Measurements from ENCODE around the gene CYP4V2. TPM values are rescaled to one million over a fixed set of nuclear protein-coding genes. Genes with fewer than 3 reads are reported as not detected.

Gene CYP4V2
- total and polyA plus RNA-seq, 2 experiments from 2014 or later = 1.5 to 3.1 TPM

DNA sequence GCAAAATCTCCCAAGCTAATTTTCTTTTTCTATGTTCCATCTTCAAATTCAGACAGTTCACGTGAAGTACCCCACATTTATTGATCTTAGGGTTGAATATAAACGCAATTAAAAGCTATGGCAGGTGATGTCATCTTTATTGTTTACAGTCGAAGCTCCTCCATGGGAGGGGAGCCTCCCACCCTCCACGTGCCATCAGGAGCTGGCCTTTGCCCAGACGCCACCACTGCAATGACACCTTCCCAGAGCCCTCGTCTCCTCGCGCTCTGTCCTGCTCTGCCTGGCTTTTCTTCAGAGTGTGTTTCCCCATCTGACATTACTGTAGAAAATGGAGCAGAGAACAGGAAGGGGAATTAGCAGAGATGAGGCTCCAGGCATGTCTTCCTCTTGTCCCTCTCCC lies 18.8 kb upstream of the CYP4V2 start:
- Histone ChIP-seq H3K9me2 (ENCODE audit: insufficient read depth) (no peaks in the 10 kb centered on the region), H3K27me3 (ENCODE audit: insufficient read depth) (no peaks in the 10 kb centered on the region), H3K79me2 (replicated peaks; ENCODE audit: insufficient read depth) (no peaks in the 10 kb centered on the region), H4K20me1 (replicated peaks; ENCODE audit: insufficient read depth) (no peaks in the 10 kb centered on the region), H3K27ac (ENCODE audit: low read depth) (no peak overlapping the region), H3K4me1 (ENCODE audit: insufficient read depth) (no peaks in the 10 kb centered on the region), H3K36me3 (ENCODE audit: insufficient read depth) (no peaks in the 10 kb centered on the region), H3K4me2 (no peak overlapping the region), H3K4me3 (no peak overlapping the region), H2AFZ (no peak overlapping the region), H3F3A (replicated peaks; ENCODE audit: low read depth) (no peaks in the 10 kb centered on the region)
- H3K9me3 Mint-ChIP-seq = no peaks in the 10 kb centered on the region
- H3K27ac Mint-ChIP-seq = no peak overlapping the region
- no peak for DNase-seq (ENCODE audit: low spot score)
- TF ChIP-seq, protein P1, sequence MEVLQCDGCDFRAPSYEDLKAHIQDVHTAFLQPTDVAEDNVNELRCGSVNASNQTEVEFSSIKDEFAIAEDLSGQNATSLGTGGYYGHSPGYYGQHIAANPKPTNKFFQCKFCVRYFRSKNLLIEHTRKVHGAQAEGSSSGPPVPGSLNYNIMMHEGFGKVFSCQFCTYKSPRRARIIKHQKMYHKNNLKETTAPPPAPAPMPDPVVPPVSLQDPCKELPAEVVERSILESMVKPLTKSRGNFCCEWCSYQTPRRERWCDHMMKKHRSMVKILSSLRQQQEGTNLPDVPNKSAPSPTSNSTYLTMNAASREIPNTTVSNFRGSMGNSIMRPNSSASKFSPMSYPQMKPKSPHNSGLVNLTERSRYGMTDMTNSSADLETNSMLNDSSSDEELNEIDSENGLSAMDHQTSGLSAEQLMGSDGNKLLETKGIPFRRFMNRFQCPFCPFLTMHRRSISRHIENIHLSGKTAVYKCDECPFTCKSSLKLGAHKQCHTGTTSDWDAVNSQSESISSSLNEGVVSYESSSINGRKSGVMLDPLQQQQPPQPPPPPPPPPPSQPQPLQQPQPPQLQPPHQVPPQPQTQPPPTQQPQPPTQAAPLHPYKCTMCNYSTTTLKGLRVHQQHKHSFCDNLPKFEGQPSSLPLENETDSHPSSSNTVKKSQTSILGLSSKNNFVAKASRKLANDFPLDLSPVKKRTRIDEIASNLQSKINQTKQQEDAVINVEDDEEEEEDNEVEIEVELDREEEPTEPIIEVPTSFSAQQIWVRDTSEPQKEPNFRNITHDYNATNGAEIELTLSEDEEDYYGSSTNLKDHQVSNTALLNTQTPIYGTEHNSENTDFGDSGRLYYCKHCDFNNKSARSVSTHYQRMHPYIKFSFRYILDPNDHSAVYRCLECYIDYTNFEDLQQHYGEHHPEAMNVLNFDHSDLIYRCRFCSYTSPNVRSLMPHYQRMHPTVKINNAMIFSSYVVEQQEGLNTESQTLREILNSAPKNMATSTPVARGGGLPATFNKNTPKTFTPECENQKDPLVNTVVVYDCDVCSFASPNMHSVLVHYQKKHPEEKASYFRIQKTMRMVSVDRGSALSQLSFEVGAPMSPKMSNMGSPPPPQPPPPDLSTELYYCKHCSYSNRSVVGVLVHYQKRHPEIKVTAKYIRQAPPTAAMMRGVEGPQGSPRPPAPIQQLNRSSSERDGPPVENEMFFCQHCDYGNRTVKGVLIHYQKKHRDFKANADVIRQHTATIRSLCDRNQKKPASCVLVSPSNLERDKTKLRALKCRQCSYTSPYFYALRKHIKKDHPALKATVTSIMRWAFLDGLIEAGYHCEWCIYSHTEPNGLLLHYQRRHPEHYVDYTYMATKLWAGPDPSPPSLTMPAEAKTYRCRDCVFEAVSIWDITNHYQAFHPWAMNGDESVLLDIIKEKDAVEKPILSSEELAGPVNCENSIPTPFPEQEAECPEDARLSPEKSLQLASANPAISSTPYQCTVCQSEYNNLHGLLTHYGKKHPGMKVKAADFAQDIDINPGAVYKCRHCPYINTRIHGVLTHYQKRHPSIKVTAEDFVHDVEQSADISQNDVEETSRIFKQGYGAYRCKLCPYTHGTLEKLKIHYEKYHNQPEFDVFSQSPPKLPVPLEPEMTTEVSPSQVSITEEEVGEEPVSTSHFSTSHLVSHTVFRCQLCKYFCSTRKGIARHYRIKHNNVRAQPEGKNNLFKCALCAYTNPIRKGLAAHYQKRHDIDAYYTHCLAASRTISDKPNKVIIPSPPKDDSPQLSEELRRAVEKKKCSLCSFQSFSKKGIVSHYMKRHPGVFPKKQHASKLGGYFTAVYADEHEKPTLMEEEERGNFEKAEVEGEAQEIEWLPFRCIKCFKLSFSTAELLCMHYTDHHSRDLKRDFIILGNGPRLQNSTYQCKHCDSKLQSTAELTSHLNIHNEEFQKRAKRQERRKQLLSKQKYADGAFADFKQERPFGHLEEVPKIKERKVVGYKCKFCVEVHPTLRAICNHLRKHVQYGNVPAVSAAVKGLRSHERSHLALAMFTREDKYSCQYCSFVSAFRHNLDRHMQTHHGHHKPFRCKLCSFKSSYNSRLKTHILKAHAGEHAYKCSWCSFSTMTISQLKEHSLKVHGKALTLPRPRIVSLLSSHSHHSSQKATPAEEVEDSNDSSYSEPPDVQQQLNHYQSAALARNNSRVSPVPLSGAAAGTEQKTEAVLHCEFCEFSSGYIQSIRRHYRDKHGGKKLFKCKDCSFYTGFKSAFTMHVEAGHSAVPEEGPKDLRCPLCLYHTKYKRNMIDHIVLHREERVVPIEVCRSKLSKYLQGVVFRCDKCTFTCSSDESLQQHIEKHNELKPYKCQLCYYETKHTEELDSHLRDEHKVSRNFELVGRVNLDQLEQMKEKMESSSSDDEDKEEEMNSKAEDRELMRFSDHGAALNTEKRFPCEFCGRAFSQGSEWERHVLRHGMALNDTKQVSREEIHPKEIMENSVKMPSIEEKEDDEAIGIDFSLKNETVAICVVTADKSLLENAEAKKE (CRISPR knock-in tag; IDR thresholded peaks at IDR 0.05) = no peak
- TF ChIP-seq EZH2phosphoT487 (IDR thresholded peaks at IDR 0.05; ENCODE audit: unreplicated experiment) = no peak
- no peak for TF ChIP-seq POLR2AphosphoS5 (IDR thresholded peaks at IDR 0.05; ENCODE audit: low read depth)
- no peak for TF ChIP-seq CREB1 (CRISPR knock-in tag; IDR thresholded peaks at IDR 0.05; ENCODE audit: low read depth)
- no peak for TF ChIP-seq STAT1 (IDR thresholded peaks at IDR 0.05; ENCODE audit: unreplicated experiment)
- TF ChIP-seq NANOG (IDR thresholded peaks at IDR 0.05; ENCODE audit: borderline replicate concordance) = no peak
- TF ChIP-seq JUNB (IDR thresholded peaks at IDR 0.05; ENCODE audit: unreplicated experiment) = no peak
- TF ChIP-seq, protein P2, sequence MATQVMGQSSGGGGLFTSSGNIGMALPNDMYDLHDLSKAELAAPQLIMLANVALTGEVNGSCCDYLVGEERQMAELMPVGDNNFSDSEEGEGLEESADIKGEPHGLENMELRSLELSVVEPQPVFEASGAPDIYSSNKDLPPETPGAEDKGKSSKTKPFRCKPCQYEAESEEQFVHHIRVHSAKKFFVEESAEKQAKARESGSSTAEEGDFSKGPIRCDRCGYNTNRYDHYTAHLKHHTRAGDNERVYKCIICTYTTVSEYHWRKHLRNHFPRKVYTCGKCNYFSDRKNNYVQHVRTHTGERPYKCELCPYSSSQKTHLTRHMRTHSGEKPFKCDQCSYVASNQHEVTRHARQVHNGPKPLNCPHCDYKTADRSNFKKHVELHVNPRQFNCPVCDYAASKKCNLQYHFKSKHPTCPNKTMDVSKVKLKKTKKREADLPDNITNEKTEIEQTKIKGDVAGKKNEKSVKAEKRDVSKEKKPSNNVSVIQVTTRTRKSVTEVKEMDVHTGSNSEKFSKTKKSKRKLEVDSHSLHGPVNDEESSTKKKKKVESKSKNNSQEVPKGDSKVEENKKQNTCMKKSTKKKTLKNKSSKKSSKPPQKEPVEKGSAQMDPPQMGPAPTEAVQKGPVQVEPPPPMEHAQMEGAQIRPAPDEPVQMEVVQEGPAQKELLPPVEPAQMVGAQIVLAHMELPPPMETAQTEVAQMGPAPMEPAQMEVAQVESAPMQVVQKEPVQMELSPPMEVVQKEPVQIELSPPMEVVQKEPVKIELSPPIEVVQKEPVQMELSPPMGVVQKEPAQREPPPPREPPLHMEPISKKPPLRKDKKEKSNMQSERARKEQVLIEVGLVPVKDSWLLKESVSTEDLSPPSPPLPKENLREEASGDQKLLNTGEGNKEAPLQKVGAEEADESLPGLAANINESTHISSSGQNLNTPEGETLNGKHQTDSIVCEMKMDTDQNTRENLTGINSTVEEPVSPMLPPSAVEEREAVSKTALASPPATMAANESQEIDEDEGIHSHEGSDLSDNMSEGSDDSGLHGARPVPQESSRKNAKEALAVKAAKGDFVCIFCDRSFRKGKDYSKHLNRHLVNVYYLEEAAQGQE (IDR thresholded peaks at IDR 0.05; ENCODE audit: unreplicated experiment) = no peak
- TF ChIP-seq ZNF114 (CRISPR knock-in tag; IDR thresholded peaks at IDR 0.05) = no peak
- no peak for TF ChIP-seq EZH2 (IDR thresholded peaks at IDR 0.05; ENCODE audit: low read depth, unreplicated experiment)
- TF ChIP-seq, protein P3, sequence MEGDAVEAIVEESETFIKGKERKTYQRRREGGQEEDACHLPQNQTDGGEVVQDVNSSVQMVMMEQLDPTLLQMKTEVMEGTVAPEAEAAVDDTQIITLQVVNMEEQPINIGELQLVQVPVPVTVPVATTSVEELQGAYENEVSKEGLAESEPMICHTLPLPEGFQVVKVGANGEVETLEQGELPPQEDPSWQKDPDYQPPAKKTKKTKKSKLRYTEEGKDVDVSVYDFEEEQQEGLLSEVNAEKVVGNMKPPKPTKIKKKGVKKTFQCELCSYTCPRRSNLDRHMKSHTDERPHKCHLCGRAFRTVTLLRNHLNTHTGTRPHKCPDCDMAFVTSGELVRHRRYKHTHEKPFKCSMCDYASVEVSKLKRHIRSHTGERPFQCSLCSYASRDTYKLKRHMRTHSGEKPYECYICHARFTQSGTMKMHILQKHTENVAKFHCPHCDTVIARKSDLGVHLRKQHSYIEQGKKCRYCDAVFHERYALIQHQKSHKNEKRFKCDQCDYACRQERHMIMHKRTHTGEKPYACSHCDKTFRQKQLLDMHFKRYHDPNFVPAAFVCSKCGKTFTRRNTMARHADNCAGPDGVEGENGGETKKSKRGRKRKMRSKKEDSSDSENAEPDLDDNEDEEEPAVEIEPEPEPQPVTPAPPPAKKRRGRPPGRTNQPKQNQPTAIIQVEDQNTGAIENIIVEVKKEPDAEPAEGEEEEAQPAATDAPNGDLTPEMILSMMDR (conservative IDR thresholded peaks at IDR 0.05; ENCODE audit: low read depth in 2 of 2) = no peak
- TF ChIP-seq, protein P4, sequence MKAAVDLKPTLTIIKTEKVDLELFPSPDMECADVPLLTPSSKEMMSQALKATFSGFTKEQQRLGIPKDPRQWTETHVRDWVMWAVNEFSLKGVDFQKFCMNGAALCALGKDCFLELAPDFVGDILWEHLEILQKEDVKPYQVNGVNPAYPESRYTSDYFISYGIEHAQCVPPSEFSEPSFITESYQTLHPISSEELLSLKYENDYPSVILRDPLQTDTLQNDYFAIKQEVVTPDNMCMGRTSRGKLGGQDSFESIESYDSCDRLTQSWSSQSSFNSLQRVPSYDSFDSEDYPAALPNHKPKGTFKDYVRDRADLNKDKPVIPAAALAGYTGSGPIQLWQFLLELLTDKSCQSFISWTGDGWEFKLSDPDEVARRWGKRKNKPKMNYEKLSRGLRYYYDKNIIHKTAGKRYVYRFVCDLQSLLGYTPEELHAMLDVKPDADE (IDR thresholded peaks at IDR 0.05) = no peak
- no peak for TF ChIP-seq ZNF331 (CRISPR knock-in tag; IDR thresholded peaks at IDR 0.05; ENCODE audit: low read depth)
- peaks cover 20% of the 10 kb centered on the region; the same call in 1 of the 3 replicates for H3K36me3 Mint-ChIP-seq (ENCODE audit: low read depth)
- peaks cover 5% of the 10 kb centered on the region for H3K27me3 Mint-ChIP-seq (ENCODE audit: insufficient read depth, low read depth, poor library complexity)
- H3K4me3 Mint-ChIP-seq = no peak overlapping the region
- no peak for ATAC-seq
- peaks cover 8% of the 10 kb centered on the region; the same call in 2 of the 3 replicates for H3K4me1 Mint-ChIP-seq
